Fibroblast of villous mesenchyme (primary cell): ENCODE data around the gene ARMH3. TPM values are rescaled to one million over a fixed set of nuclear protein-coding genes. Genes with fewer than 3 reads are reported as not detected.
A peak's percentile ranks its signal among the peaks of the same experiment; 100 is the strongest.

Experiments
- DNase-seq: peaks from one replicate; pipeline ENCODE4 v3.0.0-alpha.2; 2010; ENCODE audit warnings: low read depth
- H3K4me3 ChIP-seq: 2 replicates; pipeline ENCODE4 v1.5.1; 2011; ENCODE audit warnings: low read depth, mild to moderate bottlenecking, low read length
- total RNA-seq: library from RNA; depleted of rRNA; stranded (reverse); fragments of >200 nt; gene quantifications from 2 replicates; pipeline ENCODE4 v1.2.3, GENCODE V29; 2012
- TF ChIP-seq, protein P1 (sequence below): IDR thresholded peaks from 2 replicates; pipeline ENCODE4 v1.5.1; 2012; ENCODE audit warnings: low read depth, mild to moderate bottlenecking, low read length; ENCODE audit not compliant: insufficient read depth

Gene ARMH3
- total RNA-seq, 1 donor, result 10.4 TPM

DNA sequence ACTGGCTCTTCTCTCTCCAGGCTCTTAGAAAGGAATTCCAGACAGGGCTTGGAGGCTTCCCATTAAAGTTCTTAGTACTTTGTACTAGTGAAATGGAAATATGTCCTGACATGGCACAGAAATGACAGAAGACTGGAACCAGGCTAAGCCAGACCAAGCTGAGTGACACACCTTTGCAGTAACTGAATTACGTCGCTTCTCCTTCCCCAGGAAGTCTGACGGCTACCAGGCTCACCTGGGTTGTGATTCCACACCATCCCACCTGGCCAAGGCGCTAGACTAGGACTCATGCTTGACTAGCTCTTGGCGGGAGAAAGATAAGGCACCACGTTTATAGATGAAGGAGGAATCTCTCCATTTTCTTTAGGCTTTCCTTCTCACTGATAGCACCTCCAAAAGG lies 161.7 kb downstream of the ARMH3 start:
- TF ChIP-seq, protein P1, sequence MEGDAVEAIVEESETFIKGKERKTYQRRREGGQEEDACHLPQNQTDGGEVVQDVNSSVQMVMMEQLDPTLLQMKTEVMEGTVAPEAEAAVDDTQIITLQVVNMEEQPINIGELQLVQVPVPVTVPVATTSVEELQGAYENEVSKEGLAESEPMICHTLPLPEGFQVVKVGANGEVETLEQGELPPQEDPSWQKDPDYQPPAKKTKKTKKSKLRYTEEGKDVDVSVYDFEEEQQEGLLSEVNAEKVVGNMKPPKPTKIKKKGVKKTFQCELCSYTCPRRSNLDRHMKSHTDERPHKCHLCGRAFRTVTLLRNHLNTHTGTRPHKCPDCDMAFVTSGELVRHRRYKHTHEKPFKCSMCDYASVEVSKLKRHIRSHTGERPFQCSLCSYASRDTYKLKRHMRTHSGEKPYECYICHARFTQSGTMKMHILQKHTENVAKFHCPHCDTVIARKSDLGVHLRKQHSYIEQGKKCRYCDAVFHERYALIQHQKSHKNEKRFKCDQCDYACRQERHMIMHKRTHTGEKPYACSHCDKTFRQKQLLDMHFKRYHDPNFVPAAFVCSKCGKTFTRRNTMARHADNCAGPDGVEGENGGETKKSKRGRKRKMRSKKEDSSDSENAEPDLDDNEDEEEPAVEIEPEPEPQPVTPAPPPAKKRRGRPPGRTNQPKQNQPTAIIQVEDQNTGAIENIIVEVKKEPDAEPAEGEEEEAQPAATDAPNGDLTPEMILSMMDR, result no peak
- no peak overlapping the region for H3K4me3 ChIP-seq
- no peak for DNase-seq

DNA sequence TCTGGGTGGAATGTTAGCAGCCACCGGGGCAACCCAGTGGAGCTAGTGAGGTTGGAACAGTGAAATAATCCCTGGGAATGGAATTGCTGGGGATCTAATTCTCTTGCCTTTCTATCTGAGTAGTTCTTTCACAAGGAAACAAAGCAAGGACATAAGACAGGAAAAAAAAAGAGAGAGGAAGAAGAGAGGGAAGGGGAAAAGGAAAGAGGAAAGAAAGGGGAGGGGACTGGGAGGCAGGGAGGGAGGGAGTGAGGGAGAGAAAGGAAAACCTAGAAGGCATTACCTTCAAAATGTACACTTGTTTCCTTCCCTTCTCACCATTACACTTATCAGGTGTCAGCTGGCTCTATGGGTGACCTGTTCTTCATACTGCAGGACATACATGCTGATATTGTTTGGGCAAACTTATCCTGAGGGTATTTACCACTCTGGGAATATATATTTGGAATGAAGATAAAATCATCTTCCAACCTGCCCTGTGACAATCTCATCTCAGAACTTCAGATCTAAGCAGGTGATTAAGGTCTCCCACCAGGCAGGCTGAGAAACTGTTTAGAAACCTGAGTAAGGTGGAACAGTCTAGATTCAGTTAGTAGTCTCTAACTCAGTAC lies 162.4 kb downstream of the ARMH3 start:
- H3K4me3 ChIP-seq, result no peak overlapping the region
- DNase-seq, result no peak
- TF ChIP-seq, protein P1, result no peak

DNA sequence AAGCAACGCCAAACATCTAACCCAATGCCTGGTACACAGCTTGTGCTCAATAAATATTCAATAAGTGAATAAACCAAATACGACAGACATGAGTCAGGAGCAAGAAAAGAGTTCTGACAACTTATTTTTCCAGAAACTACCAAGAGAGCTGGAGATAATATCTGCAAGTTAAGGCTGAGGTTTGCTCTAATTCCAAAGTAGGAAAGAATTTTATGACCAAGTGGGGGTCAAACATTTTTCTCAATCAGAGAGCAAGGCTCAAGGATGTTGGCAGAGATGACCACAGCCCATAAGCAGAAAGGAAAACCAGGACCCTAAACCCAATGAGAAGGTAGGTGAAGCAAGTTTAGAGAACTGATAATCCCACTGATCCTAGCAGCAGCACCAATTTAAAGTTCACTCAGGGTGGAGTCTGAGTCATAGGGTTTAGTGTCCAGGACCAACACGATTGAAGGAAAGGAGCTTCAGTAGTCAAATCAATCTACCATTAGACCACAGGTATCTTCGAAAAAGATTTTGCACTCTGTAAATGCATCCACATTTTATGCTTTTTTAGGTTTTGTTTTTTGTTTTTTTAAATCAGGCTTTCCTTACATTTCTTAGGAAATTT lies 163.1 kb downstream of the ARMH3 start:
- H3K4me3 ChIP-seq, result no peak overlapping the region
- TF ChIP-seq, protein P1, result no peak
- peak; percentile 28 for DNase-seq

DNA sequence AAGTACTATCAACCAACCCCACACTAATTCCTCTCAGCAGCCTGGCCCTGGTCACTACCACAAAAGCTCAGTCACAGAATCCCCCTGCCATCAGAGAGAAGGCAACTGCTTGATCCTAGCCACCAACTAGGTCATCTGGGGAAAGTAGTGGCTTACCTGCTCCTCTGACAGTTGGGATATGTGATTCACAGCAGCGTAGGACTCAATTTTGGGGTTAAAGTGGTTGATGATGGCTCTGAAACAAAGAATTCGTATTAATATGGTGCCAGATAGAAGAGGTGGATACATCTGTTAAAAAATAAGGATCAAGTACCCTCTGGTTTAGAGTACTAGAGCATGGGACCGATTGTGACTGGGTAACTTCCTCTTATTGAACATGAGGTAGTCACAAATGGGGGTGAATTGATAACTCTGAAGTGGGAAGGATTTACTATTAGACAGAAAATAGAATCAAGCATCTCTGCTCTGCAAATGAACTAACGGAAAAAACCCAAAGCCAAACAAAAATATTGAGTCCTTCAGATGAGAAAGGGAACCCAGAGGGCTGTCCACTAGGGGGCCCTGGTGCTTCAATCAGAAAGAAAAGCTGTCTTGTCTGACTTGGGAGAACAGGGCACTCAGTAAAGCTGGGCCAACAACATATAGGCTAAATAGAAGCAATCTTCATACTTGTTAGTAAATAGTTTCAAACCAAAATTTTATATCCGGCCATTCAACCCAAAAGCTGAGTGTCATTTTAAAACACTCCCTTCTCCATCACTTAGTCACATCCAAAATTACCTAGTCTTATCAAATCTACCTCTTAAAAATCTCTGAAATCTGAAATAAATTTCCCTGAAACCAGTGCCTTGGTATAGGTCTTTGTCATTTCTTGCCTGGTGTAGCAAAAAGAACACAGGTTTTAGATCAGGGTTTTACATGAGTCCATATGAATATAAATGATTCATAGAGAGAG lies 166.4 kb downstream of the ARMH3 start:
- peak; percentile 82 for DNase-seq
- no peak overlapping the region for H3K4me3 ChIP-seq
- TF ChIP-seq, protein P1, result peak; percentile 95

DNA sequence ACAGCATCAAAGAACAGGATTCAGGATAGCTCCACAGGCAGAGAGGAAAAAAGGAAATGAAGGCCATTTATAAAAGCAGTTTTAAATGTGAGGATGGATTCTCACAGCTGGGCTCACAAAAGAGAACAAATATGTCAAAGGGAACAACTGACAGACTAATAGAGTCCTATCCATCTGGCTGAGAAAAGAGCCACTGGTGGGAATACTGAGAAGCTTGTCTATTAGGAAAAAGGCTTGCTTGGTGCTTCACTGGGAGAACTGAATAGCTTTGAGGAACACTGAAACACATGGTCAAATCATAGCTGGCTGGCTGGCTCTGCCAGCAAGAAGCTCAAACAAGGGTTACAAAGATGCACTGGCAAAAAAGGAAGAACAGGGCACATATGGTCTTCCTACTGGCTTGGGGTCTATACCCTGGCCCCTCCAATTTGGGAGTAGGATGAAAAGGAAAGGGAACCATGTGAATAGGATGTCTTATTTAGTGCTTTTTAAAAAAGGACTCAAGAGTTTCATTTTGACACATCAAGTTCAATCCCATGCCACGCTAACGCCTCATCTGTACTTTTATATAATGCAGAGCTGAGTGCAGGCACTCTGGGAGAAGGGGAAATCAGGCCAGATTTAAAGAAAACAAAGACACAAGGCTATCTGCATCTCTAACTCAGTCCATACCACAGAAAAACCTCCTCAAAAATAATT lies 167.6 kb downstream of the ARMH3 start:
- H3K4me3 ChIP-seq, result no peak overlapping the region
- no peak for DNase-seq
- TF ChIP-seq, protein P1, result no peak

DNA sequence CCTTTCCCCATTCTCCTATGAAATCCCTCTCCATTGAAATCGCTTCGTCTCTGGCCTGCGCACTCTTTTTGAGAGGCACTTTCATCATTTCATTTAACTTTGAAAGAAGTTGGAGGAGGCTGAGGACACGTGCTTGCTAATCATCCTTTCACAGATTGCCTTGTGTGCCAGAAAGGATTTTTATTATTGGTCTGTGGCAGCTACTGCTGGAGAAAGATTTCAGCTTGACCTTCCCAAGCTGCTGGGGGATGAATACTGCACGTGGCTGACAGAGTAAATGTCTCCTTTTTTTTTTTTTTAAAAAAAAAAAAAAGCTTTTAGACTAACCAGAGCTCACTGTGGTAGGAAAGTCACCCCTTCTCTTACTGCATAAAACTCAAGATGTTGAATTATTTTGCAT lies 168.2 kb downstream of the ARMH3 start:
- TF ChIP-seq, protein P1, result no peak
- no peak for DNase-seq
- no peak overlapping the region for H3K4me3 ChIP-seq
